Measurements from ENCODE around the gene ISY1. TPM values are rescaled to one million over a fixed set of nuclear protein-coding genes. Genes with fewer than 3 reads are reported as not detected.
A peak's percentile ranks its signal among the peaks of the same experiment; 100 is the strongest.
"Not testable (repeated sequence)": the region's sequence is repeated elsewhere in the genome, so short reads cannot be mapped to it uniquely, and the experiment has no call there.

The ISY1 gene
- 23.6 TPM for total RNA-seq

DNA sequence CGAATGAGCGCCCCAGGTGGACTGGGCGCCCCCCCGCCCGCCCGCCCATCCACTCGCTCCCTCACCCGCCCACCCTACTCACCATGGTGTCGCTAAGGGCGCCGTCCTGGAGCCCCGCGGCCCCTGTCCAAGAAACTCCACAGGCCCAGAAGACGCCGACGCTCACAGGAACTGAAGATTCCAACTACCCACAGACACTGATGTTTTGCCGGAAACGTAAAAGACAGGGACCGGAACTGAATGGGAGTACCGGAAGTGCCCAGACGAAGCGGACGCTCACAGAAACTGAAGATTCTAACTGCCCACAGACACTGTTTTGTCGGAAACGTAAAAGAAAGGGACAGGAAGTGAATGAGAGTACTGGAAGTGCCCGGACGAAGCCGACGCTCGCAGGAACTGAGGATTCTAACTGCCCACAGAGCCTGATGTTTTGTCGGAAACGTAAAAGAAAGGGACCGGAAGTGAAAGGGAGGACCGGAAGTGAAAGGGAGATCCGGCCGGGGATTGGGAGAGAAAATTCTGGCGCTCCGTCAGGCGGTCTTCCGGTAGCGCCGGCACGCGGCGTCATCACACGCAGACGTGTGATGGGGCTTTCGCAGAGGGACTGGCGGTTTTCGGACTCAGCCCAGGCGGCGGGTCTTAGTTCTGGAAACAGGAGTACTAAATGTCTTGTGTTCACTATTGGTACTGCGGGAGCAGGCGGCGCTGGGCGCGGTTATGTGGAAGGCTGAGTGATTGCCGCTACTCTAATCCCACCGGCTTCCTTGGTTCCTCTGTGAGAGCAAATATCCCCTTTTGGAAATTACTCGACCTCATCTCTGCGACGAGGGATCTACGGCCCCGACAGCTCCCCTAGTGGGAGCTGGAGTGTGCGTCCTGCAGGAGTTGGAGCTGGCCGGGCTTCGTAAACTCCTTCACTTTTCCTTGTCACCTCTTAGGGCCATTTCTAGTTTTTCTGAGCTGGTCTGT lies at the start of gene ISY1:
Gene ISY1, minus strand, starts transcription at position 173 of the 969 bp plus-strand sequence. Its CDS starts 88 bp downstream, at position 85.
- peak; percentile 93 for DNase-seq (ENCODE audit: low spot score)

DNA sequence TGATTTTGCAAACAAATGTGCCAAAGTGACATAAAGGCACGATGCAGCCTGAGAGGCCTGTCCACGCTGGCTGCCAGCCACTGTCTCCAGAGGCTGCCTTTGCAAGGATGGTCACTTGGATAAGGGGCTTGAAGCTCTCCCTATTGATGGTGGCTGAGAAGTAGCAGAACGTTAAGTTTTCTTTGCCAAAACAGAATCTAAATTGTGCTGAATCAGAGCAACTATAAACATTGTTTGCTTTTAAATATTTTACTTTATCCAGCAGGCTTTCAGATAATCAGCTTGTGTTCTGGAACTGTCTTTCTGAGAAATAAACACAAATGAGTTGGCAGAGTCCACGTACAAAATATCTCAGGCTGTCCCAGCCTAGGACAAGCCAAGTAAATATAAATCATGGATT lies 46.6 kb upstream of the ISY1 start:
- no peak for DNase-seq (ENCODE audit: low spot score)

DNA sequence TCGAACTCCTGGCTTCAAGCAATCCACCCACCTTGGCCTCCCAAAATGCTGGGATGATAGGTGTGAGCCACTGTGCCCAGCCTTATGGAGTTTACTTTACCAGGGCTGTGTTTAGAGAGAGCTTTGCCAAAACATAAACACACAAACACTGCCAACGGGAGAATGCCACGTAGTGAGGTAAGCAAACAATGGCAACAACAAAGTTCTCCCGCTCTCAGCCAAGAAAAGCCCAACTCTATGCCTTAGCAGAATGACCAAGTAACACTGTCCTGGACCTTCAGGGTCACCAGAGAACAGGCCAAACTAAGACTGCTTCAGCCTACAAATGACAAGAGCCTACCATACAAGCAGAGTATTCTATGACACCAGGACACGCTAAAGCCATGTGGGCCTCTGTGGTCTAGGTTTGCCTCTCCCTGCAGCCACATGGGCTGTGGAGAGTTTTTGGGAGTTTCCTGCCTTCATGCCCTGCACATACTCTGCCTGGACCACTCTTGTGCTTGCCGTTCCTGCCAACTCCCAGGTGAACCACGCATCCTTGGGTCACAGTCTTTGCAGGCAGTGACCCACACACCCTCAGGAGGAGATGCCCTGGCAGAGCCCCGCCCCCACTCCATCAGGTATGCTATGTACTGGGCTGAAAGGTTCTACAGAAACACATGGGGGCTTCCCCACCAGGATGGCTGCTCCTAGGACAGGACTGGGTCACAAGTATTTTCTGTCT lies 44.4 kb upstream of the ISY1 start:
- DNase-seq (ENCODE audit: low spot score): no peak

DNA sequence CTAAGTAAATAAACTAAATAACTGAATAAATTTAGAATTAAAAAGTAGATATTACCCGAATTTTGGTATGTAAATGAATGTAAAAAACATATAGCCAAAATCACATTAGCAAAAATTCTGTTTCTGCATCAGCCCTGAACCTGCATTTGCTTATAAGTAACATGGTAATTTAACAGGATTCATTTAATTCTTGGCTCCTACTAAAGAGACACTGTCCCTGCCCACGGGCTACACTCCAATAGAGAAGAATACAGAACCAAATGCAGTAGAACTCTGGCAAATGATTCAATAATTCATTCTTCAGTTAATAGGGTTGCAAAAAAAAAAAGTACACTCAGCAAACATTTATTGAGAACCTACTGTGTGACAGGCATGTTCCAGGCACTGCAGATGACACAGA lies 43.6 kb upstream of the ISY1 start:
- DNase-seq (ENCODE audit: low spot score): no peak

DNA sequence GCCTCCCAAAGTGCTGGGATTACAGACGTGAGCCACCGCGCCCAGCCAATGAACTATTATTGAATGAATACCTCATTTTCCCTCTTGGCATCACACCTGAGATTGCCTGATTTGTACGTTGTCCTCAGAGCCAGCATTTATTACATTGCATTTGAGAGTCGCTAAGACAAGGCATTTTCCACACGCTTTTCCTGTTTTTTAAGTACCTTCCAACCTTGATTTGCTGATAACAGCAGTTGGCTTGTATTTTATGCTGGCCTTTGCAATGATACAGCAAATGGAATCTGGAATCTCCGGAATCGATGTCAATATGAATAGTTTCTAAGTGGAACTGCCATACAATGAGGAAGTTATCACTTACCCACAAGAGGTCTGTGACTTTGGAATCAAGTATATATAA lies 38.5 kb upstream of the ISY1 start:
- no peak for DNase-seq (ENCODE audit: low spot score)

DNA sequence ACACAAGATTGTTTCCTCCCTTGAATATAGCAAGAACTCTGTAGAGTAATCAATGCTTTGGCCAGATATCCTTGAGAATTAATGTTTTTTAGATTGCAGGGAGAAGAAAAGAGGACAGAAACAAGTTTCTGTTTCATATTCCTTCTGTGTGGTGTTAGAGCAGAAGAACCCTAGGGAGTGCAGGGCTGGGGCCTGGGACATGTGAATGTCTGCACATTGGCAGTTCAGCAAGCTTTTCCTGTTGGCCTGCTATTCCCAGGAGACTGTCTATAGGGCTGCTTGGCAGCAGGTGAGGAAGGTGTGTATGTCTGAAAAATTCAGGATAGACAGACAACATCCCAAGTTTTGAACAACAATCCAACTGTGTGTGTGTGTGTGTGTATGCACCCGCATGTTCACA lies 36.5 kb upstream of the ISY1 start:
- no peak for DNase-seq (ENCODE audit: low spot score)

DNA sequence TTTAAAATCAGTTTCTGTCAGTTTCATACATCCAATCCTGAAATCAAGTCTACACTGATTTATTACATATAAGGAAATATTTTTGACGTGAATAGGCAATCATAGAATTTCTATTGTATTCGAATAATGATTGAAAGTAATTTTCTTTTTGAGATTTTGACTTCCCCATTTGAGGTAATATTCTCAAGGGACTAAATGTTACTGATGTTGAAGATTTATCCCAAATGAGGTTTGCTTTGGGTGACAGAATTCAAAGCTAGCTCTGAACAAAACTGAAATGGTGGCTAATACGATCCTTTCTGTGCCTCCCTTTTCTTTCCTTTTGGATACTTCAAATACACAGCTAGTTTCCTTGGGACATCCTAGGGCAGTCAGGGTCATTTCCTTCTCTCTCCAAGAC lies 35.7 kb upstream of the ISY1 start:
- no peak for DNase-seq (ENCODE audit: low spot score)

DNA sequence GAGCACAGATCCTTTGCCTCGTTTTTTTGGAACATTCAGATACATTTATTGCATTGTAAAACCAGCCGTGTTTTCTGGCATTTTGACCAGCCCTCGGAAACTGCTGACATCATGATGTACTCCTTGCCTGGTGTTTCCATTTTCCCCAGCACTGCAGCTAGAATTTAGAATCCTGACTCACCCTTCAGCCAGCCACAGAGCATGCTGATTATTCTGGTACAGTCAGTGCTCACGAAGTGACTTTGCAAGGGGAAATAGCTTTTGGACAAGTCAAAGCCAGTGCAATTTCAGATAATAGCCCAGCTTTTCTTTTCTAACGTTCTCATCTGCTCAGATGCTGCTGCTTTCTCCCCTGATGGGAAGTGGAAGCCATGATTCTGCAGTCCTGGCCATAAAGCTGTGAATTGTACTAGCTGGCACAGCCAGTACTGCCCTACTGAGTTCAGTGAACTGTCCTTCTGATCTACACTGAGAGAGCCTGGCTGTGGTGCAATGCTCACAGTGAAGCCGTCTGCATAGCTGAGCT lies 34.9 kb upstream of the ISY1 start:
- DNase-seq (ENCODE audit: low spot score): peak; percentile 67

DNA sequence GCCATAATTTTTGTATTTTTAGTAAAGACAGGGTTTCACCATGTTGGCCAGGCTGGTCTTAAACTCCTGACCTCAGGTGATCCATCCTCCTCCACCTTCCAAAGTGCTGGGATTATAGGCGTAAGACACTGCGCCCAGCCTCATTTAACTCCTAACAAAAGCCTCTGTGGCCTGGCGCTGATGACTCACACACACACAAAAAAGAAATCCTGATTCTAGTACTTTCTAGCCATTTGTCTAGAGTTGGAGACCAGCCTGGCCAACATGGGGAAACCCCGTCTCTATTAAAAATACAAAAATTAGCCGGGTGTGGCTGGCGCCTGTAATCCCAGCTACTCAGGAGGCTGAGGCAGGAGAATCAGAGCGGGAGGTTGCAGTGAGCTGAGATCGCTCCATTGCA lies 28.9 kb upstream of the ISY1 start:
- not testable (repeated sequence) for DNase-seq (ENCODE audit: low spot score)

DNA sequence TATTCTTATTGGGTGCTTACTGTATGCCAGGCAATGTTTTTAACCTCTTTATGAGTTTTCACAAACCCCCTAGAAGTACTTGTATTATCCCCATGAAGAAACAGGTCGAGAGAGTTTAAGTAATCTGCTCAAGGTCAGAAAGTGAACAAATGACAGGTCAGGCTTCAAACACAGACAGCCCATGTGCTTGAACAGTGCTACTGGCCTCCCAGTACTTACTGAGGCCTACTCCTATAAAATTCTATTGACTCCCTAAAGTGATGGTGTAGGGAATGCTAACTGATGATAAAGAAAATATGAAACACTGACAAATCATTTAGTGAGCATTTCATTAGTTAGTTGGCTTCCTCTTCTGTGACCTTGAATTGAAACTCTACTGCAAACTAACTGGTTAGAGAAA lies 27.0 kb upstream of the ISY1 start:
- DNase-seq (ENCODE audit: low spot score): no peak

DNA sequence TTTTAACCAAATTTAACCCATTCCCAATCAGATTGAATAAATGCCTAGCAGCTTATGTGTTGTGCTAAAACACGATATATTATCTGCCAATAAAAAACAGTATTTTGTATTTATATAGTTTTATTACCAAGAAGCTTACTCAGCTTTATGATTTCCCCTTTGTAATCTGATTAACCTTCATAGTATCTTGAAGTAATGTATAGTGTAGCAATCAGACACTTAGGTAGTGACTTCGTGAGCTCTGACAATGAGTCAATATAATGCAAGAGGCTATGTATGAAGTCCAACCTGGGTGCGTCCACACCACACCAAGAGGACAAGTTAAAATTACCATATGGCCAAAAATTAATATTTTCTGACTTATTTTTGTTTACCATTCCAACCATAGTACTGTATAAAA lies 24.9 kb upstream of the ISY1 start:
- DNase-seq (ENCODE audit: low spot score): no peak

DNA sequence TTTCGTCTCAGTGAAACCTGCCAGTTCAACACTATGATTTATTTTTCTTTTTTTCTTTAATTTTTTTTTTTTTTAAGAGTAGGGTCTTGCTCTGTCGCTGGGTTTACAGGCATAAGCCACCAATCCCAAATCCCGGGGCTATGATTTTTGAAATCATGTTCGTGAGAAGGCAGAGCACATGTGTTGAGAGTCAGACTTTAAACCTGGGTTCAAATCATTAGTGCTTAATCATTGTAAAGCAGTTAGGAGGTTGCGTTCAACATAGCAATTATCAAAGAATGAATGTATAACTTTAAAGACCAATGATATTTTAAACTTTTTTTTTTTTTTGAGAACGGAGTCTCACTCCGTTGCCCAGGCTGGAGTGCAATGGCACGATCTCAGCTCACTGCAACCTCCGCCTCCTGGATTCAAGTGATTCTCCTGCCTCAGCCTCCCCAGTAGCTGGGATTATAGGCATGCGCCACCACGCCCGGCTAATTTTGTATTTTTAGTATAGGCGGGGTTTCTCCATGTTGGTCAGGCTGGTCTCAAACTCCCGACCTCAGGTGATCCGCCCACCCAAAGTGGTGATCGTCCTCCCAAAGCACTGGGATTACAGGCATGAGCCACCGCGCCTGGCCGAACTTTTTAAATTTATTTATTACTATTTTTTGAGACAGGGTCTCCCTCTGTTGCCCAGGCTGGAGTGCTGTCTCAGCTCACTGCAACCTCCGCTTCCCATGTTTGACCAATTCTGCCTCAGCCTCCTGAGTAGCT lies 24.1 kb upstream of the ISY1 start:
- DNase-seq (ENCODE audit: low spot score): not testable (repeated sequence)

DNA sequence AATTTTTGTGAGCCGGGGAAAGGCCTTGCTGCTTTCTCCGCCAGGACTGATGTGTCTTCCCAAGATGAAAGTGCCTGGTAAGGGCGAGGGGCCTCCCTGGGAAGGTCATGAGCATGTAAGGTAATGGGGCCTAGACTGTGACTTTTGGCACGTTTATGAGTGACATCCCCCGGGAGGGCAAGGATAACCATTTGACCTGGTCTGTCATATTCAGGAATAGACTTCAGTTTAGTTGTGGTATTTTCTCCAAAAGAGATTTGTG lies 23.5 kb upstream of the ISY1 start:
- no peak for DNase-seq (ENCODE audit: low spot score)

DNA sequence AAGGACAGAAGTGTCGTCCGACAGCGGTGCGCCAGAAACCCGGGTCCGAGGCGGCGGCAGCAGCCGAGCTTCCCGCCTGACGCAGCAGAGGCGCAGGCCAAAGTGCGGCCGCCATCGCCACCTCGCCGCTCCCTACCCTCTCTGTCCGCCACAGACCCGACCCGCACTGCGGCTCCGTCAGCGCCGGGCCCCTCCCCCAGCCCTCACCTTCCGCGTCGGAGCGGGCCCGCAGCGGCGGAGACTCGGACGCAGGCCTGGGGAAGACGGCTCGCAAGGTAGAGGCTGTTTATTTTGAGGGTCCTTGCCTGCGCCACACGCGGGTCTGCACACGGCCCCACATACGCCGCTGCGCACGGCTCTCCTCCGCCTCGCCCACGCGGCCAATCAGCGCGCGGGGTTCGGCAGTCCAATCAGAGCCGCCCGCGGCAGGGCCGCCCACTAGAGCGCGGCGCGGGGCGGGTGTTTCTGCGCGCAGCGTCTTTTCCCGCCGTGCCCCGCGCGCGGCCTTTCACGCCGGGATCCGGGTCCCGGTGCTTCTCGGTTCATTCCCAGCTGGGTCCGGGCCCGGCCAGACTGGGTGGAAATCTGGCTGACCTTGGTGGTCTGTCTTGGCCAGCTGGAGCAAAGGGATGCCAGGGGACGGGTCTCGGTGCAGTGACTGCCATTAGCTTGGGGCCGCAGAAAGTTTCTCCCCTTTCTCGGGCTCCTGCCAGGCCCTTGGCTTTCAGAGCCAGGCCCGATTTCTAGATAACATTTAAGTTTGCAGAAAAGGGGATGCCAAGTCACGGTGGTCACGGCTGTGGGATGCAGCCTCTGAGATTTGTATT lies 22.9 kb upstream of the ISY1 start, which contains the start of gene CNBP:
Gene CNBP, minus strand, starts transcription at position 328 of the 827 bp plus-strand sequence. CDS start 12,139 bp downstream, outside the sequence.
- DNase-seq (ENCODE audit: low spot score): peak; percentile 94

DNA sequence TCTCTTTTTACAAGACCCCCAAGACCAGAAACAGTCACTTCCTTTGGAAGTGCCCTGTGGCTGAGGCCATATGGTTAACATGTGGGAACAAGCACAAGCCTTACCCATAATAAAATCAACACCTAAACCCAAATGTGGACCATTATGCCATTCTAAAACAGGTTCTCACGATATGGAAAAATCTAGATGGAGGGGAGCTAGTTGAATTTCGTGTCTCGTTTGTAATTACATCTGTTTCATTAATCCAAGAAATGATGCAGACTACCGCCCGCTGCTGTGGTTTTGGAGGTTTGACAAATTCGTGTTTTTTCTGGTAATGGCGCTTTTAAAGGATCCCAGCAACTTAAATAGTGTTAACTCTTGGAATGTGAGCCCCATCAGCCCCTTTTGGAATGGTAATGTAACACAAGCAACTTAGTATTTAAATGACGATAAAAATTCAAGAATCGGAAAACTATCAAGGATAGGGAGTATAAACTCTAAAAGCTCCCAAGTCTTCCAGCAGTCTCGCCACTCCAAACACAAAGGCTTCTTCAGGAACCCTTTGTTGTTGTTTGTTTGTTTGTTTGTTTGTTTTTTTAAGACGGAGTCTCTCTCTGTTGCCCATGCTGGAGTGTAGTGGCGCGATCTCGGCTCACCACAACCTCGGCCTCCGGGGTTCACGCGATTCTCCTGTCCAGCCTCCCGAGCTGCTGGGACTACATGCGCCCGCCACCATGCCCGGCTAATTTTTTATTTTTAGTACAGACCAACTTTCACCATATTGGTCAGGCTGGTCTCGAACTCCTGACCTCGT lies 21.7 kb upstream of the ISY1 start:
- no peak for DNase-seq (ENCODE audit: low spot score)

DNA sequence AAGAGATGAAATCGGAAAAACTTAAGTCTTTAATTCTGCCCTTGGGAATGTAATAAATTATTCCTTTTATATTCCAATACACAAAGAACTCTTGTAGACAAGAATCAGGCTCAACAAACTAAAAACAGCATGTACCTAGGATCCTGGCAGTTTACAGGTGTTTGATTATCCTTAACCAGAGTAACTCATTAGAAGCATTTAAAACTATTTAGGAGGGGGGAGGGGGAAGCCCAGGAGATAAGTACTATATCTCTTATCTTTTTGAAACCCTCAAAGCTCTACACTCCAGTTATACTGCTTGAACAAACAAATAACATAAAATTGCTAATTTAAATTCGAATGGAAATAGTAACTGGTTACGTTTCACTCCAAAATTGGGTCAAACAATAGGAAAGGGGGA lies 21.0 kb upstream of the ISY1 start:
- DNase-seq (ENCODE audit: low spot score): no peak

DNA sequence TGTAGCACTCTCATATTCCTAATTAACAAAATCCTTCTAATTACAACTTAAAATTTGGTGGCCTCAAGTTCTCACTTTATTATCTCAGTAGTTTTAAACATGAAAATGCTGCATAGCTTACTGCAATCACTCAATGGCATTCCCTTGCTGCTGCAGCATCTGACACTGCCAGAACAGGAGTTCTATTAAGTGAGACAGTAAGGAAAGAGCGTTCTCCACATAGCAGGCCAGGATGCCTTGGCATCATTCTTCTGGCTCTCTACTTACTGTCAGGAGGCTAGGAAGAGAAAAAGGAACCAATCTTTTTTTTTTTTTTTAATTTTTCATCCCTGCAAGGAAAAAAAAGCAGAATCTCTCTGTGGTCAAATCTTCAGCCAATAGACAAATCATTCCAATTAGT lies 19.6 kb upstream of the ISY1 start:
- DNase-seq (ENCODE audit: low spot score): no peak

DNA sequence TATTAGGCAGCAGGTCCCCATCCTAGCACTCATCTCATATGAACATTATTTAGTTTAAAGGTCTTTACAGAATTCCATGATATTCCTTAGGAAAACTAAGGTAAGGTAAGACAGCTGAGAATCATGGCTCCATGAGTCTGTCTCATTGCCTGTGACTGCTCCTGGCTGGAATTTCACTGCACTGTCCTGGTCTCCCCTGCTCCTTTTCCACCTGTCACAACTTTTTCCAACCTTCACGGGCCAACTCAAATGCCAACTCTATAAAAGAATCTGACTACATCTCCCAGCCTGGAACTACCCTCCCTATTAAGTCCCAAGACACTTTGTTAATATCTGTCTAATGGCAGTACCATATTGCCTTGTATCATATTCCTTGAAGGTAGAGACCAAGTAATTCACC lies 15.2 kb upstream of the ISY1 start:
- DNase-seq (ENCODE audit: low spot score): no peak

DNA sequence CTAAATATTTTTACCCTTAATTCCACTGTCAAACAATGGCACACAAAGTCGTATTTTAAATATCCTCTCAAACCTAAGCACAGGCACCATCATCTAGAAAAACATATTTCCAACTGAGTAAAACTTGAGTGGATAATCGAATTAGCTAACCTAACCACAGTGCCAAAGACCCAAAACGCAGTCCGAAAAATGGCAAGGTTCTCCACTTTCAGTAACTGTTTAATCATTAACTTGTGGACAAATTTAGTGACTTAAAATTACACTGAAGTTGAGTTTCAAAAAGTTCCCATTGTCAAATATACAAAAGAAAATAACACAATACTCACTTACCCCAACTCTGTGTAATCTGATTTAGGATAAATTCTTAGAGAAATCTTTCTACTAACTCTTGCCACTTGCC lies 12.9 kb upstream of the ISY1 start:
- DNase-seq (ENCODE audit: low spot score): no peak

DNA sequence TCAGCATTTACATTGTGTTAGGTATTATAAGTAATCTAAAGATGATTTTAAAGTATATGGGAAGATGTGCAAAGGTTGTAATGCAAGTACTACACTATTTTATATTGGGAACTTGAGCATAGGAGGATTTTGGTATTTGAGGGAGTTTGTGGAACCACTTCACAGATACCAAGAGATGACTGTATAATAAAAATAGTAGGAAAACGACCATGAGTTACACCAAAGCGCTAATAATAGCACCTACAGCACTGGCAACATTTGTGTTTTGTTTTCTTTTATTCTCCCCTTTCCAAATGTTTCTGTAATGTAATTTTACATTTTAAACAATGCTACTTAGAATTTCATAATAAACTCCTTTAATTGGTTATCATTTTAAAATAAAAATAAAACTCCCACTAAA lies 12.3 kb upstream of the ISY1 start:
- DNase-seq (ENCODE audit: low spot score): no peak

Data from mucosa of gallbladder (tissue), 1 donor.